Neutrophil (primary cell): ENCODE results near the gene PANX1.

ENCODE experiments used
- H3K27ac ChIP-seq: fragments of 200-600 bp; sonication (generic); 2 replicates; pipeline ENCODE4 v1.5.1; 2016; ENCODE audit warnings: mild to moderate bottlenecking, moderate library complexity
- H3K27me3 ChIP-seq: fragments of 200-600 bp; sonication (generic); 2 replicates; pipeline ENCODE4 v1.6.0; 2016; ENCODE audit warnings: mild to moderate bottlenecking
- H3K36me3 ChIP-seq: fragments of 200-600 bp; sonication (generic); 2 replicates; pipeline ENCODE4 v1.5.1; 2017
- H3K4me1 ChIP-seq, 2 experiments: fragments of 200-600 bp in 1 of 2; sonication (generic) in 1 of 2; 1 replicate in 1 of 2; 2 replicates in 1 of 2; pipeline versions ENCODE4 v1.5.1 to v1.6.1; 2013 to 2016; ENCODE audit warnings: low read depth in 1 of 2, low read length in 1 of 2, mild to moderate bottlenecking in 1 of 2, moderate library complexity in 1 of 2; ENCODE audit not compliant: control insufficient read depth in 1 of 2, insufficient read depth in 1 of 2
- H3K4me3 ChIP-seq, 2 experiments: fragments of 200-600 bp in 1 of 2; sonication (generic) in 1 of 2; 1 replicate in 1 of 2; 2 replicates in 1 of 2; pipeline ENCODE4 v1.5.1; 2013 to 2016; ENCODE audit warnings: low read depth in 1 of 2, low read length in 1 of 2, mild to moderate bottlenecking in 1 of 2, moderate library complexity in 1 of 2
- H3K9me3 ChIP-seq: fragments of 200-600 bp; sonication (generic); 2 replicates; pipeline ENCODE4 v1.5.1; 2016
- TF ChIP-seq, protein P1 (sequence below): fragments of 200-600 bp; sonication (generic); IDR thresholded peaks from 2 replicates; pipeline ENCODE4 v1.5.1; 2016; ENCODE audit warnings: antibody characterized with exemption

PANX1 gene

DNA sequence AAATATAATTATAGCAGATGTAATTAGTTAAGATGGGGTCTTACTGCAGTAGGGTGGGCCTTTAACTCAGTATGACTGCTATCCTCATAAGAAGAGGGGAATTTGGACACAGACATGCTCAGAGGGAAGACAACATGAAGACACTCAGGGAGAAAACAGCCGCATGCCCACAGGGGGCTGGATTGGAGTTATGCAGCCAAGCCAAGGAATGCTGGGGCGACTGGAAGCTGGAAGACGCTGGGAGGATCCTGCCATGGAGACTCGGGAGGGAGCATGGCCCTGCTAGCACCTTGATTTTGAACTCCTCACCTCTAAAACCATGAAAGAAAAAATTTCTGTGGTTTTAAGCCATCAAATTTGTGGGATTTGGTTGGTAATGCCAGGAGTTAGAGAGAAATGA lies 40.9 kb downstream of the PANX1 start:
- no peaks in the 10 kb centered on the region for H3K9me3 ChIP-seq
- H3K27ac ChIP-seq, result no peak overlapping the region

DNA sequence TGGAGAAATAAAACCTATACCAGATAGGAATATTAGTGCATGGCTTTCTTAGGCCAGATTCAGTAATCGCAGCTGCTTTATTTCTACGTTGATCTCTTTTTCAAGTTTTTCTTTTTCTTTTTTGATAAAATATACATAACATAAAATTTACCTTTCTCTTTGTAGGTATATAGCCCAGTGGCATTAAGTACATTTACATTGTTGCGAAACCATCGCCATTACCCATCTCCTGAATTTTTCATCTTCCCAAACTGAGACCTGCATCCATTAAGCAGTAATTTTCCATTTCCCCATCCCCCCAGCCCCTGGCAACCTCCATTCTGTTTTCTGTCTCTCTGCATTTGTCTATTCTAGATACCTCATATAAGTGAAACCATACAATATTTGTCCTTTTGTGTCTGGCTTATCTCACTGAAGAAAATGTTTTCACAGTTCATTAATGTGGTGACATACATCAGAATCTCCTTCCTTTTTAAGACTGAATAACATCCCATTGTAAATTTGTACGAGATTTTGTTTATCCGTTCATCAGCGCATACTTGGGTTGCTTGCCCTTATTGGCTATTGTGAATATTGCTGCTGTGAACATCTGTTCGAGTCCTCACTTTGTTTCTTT lies 41.4 kb downstream of the PANX1 start:
- H3K27ac ChIP-seq, result no peak overlapping the region
- no peaks in the 10 kb centered on the region for H3K4me1 ChIP-seq
- TF ChIP-seq, protein P1, sequence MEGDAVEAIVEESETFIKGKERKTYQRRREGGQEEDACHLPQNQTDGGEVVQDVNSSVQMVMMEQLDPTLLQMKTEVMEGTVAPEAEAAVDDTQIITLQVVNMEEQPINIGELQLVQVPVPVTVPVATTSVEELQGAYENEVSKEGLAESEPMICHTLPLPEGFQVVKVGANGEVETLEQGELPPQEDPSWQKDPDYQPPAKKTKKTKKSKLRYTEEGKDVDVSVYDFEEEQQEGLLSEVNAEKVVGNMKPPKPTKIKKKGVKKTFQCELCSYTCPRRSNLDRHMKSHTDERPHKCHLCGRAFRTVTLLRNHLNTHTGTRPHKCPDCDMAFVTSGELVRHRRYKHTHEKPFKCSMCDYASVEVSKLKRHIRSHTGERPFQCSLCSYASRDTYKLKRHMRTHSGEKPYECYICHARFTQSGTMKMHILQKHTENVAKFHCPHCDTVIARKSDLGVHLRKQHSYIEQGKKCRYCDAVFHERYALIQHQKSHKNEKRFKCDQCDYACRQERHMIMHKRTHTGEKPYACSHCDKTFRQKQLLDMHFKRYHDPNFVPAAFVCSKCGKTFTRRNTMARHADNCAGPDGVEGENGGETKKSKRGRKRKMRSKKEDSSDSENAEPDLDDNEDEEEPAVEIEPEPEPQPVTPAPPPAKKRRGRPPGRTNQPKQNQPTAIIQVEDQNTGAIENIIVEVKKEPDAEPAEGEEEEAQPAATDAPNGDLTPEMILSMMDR, result no peak
- no peaks in the 10 kb centered on the region for H3K9me3 ChIP-seq
- H3K4me3 ChIP-seq, result no peak overlapping the region
- H3K27me3 ChIP-seq, result no peaks in the 10 kb centered on the region
- H3K36me3 ChIP-seq, result no peaks in the 10 kb centered on the region

More for the DNA sequence above, 40.9 kb downstream of the PANX1 start:
- H3K4me3 ChIP-seq, result no peak overlapping the region
- no peaks in the 10 kb centered on the region for H3K27me3 ChIP-seq
- TF ChIP-seq, protein P1, result no peak
- no peaks in the 10 kb centered on the region for H3K4me1 ChIP-seq
- H3K36me3 ChIP-seq, result no peaks in the 10 kb centered on the region

DNA sequence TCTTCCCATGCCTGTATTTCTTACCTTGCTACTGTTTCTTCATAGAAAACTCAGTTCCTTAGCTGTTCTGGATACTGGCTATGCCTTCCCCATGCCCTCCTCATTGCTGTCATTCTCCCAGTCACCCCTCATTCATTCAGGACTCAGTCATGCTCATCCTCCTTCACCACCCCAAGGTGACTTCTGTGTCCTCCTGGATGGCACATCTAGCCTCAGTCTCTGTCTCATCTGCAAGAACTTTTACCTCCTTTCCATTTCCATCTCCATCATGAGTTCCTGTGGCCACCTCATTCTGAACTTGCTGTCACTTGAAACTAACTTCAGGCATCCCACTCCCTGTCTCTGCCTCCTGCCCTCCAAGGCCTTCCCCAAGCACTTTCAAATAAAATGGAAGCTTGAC lies 42.3 kb downstream of the PANX1 start:
- H3K4me1 ChIP-seq, result no peaks in the 10 kb centered on the region
- no peak overlapping the region for H3K27ac ChIP-seq
- no peaks in the 10 kb centered on the region for H3K36me3 ChIP-seq
- no peaks in the 10 kb centered on the region for H3K9me3 ChIP-seq
- TF ChIP-seq, protein P1, result no peak
- no peak overlapping the region for H3K4me3 ChIP-seq
- no peaks in the 10 kb centered on the region for H3K27me3 ChIP-seq

DNA sequence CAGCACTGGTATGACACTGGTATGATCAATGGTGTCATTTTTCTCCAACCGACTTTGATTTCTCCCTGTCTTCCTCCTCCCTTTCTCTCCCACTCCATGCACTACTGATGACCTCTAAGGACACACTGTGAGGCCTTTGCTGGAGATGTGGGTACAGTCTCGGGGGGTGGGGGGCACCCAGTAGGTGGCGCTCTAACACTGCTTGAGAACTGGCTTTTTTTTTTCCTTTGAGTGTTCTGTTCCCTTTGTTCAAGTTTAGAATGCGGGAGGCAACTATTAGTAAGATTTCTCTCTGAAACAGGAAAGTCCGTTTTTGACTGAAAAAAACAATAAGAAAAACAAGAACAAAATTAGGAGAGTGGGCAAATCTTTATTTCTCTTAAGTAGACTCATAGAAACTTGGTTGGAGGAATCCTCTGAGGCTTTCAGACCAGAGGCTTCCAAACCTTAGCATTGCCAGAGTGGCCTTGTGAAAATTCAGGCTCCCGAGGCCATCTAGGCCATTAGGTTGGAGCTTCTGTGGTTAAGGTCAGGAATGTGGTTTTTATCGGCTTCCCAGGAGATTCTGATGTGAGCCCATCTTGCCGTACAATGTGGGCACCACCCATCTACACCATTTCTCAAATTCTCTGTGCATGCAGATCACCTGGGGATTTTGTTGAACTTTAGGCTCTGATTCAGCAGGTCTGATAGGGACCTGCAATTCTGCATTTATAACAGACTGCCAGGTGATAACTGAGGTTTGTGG lies 43.2 kb downstream of the PANX1 start:
- Histone ChIP-seq H3K4me1 (no peaks in the 10 kb centered on the region), H3K4me3 (no peak overlapping the region), H3K36me3 (no peaks in the 10 kb centered on the region), H3K27ac (no peak overlapping the region), H3K9me3 (no peaks in the 10 kb centered on the region), H3K27me3 (no peaks in the 10 kb centered on the region)
- TF ChIP-seq, protein P1, result no peak

DNA sequence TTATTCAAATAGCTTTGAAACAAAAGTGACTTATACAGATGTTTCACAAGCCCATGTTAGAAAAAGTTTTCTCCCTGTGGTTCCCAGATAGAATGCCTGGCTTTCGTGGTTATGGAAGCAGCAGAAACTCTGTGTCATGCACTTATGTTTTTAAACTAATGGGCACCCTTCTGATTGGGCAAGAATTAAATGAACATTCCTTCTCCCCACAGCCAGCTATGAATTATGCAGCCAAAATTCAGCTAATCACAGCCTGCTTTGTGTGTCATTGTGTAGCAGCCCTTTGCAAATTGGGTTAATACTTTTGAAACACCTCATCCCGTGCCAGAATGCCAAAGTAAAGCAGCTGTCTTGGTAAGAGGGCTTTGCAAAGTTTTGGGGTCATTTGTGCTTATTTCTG lies 46.9 kb downstream of the PANX1 start:
- Histone ChIP-seq H3K27ac (no peak overlapping the region), H3K27me3 (no peaks in the 10 kb centered on the region), H3K4me1 (no peaks in the 10 kb centered on the region), H3K4me3 (no peak overlapping the region), H3K36me3 (no peaks in the 10 kb centered on the region), H3K9me3 (no peaks in the 10 kb centered on the region)
- TF ChIP-seq, protein P1, result no peak
